A673 (cell line): ENCODE measurements around the gene GPR32. TPM values are rescaled to one million over a fixed set of nuclear protein-coding genes. Genes with fewer than 3 reads are reported as not detected.
"Not testable (repeated sequence)": the region's sequence is repeated elsewhere in the genome, so short reads cannot be mapped to it uniquely, and the experiment has no call there.

Experiments used
- BruUV-seq: library from RNA; stranded (reverse); fragments of 400-500 nt; replicated peaks from 2 replicates; lab custom pipeline; 2021; lab: Mats Ljungman, UMichigan
- CTCF ChIA-PET: fragments of 300-600 bp; sonication (Branson Sonifier 250); formaldehyde crosslinking; loops from one replicate; lab custom pipeline; 2022; ENCODE audit warnings: antibody characterized with exemption; lab: Charles Lee
- POLR2A ChIA-PET: fragments of 300-600 bp; sonication (Branson Sonifier 250); formaldehyde crosslinking; loops from one replicate; lab custom pipeline; 2022; ENCODE audit warnings: antibody characterized with exemption; ENCODE audit not compliant: low non-redundant PET; lab: Charles Lee
- DNase-seq: peaks from one replicate; pipeline ENCODE4 v3.0.0-alpha.2; 2015; ENCODE audit warnings: low spot score
- H3K27ac ChIP-seq: fragments of 200-600 bp; sonication (generic); 2 replicates; pipeline ENCODE4 v1.5.1; 2016; ENCODE audit warnings: mixed run types, low read depth, mild to moderate bottlenecking, mixed read lengths, antibody characterized with exemption, low read length; ENCODE audit not compliant: poor library complexity, severe bottlenecking
- H3K27me3 ChIP-seq: fragments of 200-600 bp; sonication (generic); replicated peaks from 2 replicates; pipeline ENCODE4 v1.6.1; 2017; ENCODE audit warnings: mixed run types, low read depth, mild to moderate bottlenecking, mixed read lengths, antibody characterized with exemption, low read length; ENCODE audit not compliant: insufficient read depth, poor library complexity
- H3K36me3 ChIP-seq: fragments of 200-600 bp; sonication (generic); 2 replicates; pipeline ENCODE4 v1.6.1; 2016; ENCODE audit warnings: mixed run types, mild to moderate bottlenecking, mixed read lengths, antibody characterized with exemption, low read length; ENCODE audit not compliant: insufficient read depth, poor library complexity, severe bottlenecking
- H3K4me1 ChIP-seq: fragments of 200-600 bp; sonication (generic); 2 replicates; pipeline ENCODE4 v1.6.1; 2017; ENCODE audit warnings: mixed run types, mild to moderate bottlenecking, mixed read lengths, antibody characterized with exemption, low read length; ENCODE audit not compliant: insufficient read depth, poor library complexity, severe bottlenecking
- H3K4me3 ChIP-seq: fragments of 200-600 bp; sonication (generic); 2 replicates; pipeline ENCODE4 v1.5.1; 2016; ENCODE audit warnings: low read depth, mixed run types, mild to moderate bottlenecking, mixed read lengths, low read length; ENCODE audit not compliant: poor library complexity, severe bottlenecking
- H3K9me3 ChIP-seq: fragments of 200-600 bp; sonication (generic); 2 replicates; pipeline ENCODE4 v1.6.1; 2016; ENCODE audit warnings: mixed run types, low read depth, mild to moderate bottlenecking, mixed read lengths, antibody characterized with exemption, low read length; ENCODE audit not compliant: poor library complexity, severe bottlenecking
- EZH2 ChIP-seq: fragments of 200-600 bp; sonication (generic); IDR thresholded peaks from 2 replicates; pipeline ENCODE4 v1.6.1; 2017; ENCODE audit warnings: borderline replicate concordance, low read depth, mild to moderate bottlenecking, mixed read lengths, antibody characterized with exemption, low read length; ENCODE audit not compliant: poor library complexity, severe bottlenecking
- intact Hi-C: fragments of 100-400 bp; cut with micrococcal nuclease; formaldehyde crosslinking; loops from one replicate; pipeline ENCODE4 v1.10.0; 2022; ENCODE audit not compliant: unreplicated experiment
- total RNA-seq: library from RNA; stranded (reverse); gene quantifications from 2 replicates; pipeline ENCODE4 v1.2.3, GENCODE V29; 2021
- TF ChIP-seq, protein P1 (sequence below): fragments of 300-800, 200-600 bp; sonication (generic); conservative IDR thresholded peaks from 2 replicates; pipeline ENCODE4 v1.5.1; 2017; ENCODE audit warnings: low read depth, mild to moderate bottlenecking, antibody characterized with exemption, low read length, moderate library complexity, mixed read lengths

The GPR32 gene
- total RNA-seq, 1 experiment from 2014 or later, result not detected

DNA sequence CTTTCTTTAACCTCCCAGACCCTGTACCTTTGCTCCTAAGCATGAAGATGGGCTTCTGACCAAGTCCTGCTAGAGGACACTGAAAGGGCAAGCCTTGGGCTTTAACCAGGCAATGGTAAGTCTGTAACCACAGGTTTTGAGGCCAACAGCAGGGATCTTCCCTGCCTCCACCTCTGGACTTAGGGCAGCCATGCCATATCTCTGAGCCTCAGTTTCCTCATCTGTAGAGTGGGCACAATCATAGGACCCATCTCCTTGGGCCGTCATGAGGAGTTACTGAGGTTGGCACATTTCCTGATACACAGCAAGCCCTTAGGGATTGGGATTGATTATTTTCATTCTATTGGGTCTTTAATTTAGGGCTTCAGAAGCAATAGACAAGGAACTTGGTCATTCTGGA, 38.6 kb downstream of the GPR32 start:
- no TSS peak for BruUV-seq
- ChIA-PET CTCF (no interaction called here), POLR2A (no interaction called here)
- intact Hi-C loops, result no loop called here
- Histone ChIP-seq H3K27ac (no peak overlapping the region), H3K4me1 (no peaks in the 10 kb centered on the region), H3K36me3 (no peaks in the 10 kb centered on the region), H3K27me3 (no peaks in the 10 kb centered on the region), H3K9me3 (no peaks in the 10 kb centered on the region), H3K4me3 (no peak overlapping the region)
- no peak for DNase-seq
- TF ChIP-seq EZH2, result no peak
- TF ChIP-seq, protein P1, sequence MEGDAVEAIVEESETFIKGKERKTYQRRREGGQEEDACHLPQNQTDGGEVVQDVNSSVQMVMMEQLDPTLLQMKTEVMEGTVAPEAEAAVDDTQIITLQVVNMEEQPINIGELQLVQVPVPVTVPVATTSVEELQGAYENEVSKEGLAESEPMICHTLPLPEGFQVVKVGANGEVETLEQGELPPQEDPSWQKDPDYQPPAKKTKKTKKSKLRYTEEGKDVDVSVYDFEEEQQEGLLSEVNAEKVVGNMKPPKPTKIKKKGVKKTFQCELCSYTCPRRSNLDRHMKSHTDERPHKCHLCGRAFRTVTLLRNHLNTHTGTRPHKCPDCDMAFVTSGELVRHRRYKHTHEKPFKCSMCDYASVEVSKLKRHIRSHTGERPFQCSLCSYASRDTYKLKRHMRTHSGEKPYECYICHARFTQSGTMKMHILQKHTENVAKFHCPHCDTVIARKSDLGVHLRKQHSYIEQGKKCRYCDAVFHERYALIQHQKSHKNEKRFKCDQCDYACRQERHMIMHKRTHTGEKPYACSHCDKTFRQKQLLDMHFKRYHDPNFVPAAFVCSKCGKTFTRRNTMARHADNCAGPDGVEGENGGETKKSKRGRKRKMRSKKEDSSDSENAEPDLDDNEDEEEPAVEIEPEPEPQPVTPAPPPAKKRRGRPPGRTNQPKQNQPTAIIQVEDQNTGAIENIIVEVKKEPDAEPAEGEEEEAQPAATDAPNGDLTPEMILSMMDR, result no peak

DNA sequence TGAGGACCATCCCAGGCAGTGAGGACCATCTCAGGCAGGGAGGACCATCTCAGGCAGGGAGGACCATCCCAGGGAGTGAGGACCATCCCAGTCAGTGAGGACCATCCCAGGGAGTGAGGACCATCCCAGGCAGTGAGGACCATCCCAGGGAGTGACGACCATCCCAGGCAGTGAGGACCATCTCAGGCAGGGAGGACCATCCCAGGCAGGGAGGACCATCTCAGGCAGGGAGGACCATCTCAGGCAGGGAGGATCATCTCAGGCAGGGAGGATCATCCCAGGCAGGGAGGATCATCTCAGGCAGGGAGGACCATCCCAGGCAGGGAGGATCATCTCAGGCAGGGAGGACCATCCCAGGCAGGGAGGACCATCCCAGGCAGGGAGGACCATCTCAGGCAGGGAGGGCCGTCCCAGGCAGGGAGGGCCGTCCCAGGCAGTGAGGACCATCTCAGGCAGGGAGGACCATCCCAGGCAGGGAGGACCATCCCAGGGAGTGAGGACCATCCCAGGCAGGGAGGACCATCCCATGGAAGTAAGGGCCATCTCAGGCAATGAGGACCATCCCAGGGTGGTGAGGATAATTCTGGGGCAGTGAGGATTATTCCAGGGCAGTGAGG, 41.5 kb downstream of the GPR32 start:
- intact Hi-C loops, H3K27ac ChIP-seq, H3K9me3 ChIP-seq, H3K36me3 ChIP-seq, H3K27me3 ChIP-seq, DNase-seq, H3K4me1 ChIP-seq, H3K4me3 ChIP-seq, BruUV-seq, CTCF ChIA-PET, POLR2A ChIA-PET: not testable (repeated sequence)

DNA sequence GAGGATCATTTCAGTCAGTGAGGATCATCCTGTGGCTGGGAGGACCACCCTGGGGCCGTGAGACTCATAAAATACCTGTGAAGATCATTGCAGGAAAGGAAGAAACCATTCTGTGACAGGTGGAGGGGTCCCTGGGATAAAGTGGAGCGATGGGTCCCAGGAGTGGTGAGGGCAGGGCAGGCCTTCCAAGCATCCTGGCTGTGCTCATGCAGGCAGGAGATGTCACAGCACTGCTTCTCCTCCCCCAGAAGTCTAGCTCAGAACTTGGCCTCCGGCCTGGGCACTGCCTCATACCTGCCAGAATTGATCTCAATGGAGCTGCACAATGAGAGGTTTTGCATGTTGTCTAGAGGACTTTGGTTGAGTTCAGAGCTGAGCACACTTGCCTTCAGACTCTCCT, 42.2 kb downstream of the GPR32 start:
- TF ChIP-seq, protein P1, result no peak
- no peak for TF ChIP-seq EZH2
- ChIA-PET CTCF (no interaction called here), POLR2A (no interaction called here)
- no TSS peak for BruUV-seq
- H3K4me3 ChIP-seq, result no peak overlapping the region
- no peaks in the 10 kb centered on the region for H3K9me3 ChIP-seq
- no peak for DNase-seq
- no peaks in the 10 kb centered on the region for H3K36me3 ChIP-seq
- H3K4me1 ChIP-seq, result no peaks in the 10 kb centered on the region
- no peaks in the 10 kb centered on the region for H3K27me3 ChIP-seq
- intact Hi-C loops, result no loop called here
- H3K27ac ChIP-seq, result no peak overlapping the region

DNA sequence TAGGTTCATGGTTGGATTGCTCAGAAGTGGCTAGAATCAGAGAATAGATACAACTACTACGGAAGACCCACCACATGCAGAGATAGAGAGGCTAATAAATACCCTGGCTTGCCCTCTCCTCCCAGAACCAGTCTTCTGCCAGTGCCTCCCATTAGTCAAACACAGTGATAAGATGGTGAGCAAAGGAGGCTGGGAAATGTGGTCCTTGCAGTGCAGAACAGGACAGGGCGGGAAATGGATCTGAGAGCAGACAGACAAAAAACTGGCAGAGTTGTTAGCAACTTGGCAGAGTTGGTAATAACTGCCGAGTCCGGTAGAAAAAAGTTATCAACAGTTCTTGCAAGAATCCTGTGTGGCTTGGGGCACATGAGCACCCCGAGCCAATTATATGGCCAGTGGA, 44.6 kb downstream of the GPR32 start:
- TF ChIP-seq, protein P1, result no peak
- TF ChIP-seq EZH2, result no peak
- ChIA-PET POLR2A (no interaction called here), CTCF (interaction anchor here (0.5 kb wide), 1 partner anchor 280 kb away, joined by 8 read pairs; no protein-coding TSS in a partner anchor)
- no peak for DNase-seq
- no peak overlapping the region for H3K4me3 ChIP-seq
- H3K4me1 ChIP-seq, result no peaks in the 10 kb centered on the region
- no TSS peak for BruUV-seq
- intact Hi-C loops, result no loop called here
- H3K27ac ChIP-seq, result no peak overlapping the region
- H3K9me3 ChIP-seq, result no peaks in the 10 kb centered on the region
- no peaks in the 10 kb centered on the region for H3K36me3 ChIP-seq
- H3K27me3 ChIP-seq, result no peaks in the 10 kb centered on the region
